ENCODE data around the gene FLNB.
"Not testable (repeated sequence)": the region's sequence is repeated elsewhere in the genome, so short reads cannot be mapped to it uniquely, and the experiment has no call there.

FLNB gene

GRCh38 chr3:57980416-57980815 is 27.8 kb upstream of the FLNB start:
- no peak for DNase-seq (ENCODE audit: insufficient read length, low spot score)
- FAIRE-seq: peak; percentile 50
- TF ChIP-seq TAF1 (IDR thresholded peaks at IDR 0.05; ENCODE audit: low read depth, low read length): no peak
- no peak for TF ChIP-seq SPI1 (IDR thresholded peaks at IDR 0.05; ENCODE audit: low read depth, low read length)
- TF ChIP-seq PAX5 (IDR thresholded peaks at IDR 0.05; ENCODE audit: insufficient read depth, low read length, severe bottlenecking): no peak
- no peak for TF ChIP-seq POLR2AphosphoS5 (IDR thresholded peaks at IDR 0.05; ENCODE audit: low read depth, low read length)
- TF ChIP-seq POLR2A (IDR thresholded peaks at IDR 0.05; ENCODE audit: low read depth, low read length): no peak
- TF ChIP-seq POU2F2 (IDR thresholded peaks at IDR 0.05; ENCODE audit: low read depth, low read length): no peak

GRCh38 chr3:57981483-57982087 is 26.6 kb upstream of the FLNB start:
- no peak for TF ChIP-seq POLR2A (IDR thresholded peaks at IDR 0.05; ENCODE audit: low read depth, low read length)
- TF ChIP-seq SPI1 (IDR thresholded peaks at IDR 0.05; ENCODE audit: low read depth, low read length): peak; percentile 64
- FAIRE-seq (no peak), DNase-seq (ENCODE audit: insufficient read length, low spot score) (no peak)

- no peak for DNase-seq (ENCODE audit: insufficient read length, low spot score)
- no peak for FAIRE-seq
- TF ChIP-seq POU2F2 (IDR thresholded peaks at IDR 0.05; ENCODE audit: low read depth, low read length) (no peak), SPI1 (IDR thresholded peaks at IDR 0.05; ENCODE audit: low read depth, low read length) (peak; percentile 83)
Measured at GRCh38 chr3:57982561-57983243, 25.5 kb upstream of the FLNB start.

- TF ChIP-seq POU2F2 (IDR thresholded peaks at IDR 0.05; ENCODE audit: low read depth, low read length) (peak; percentile 35; the same call in 1 of the 2 replicates), POLR2AphosphoS5 (IDR thresholded peaks at IDR 0.05; ENCODE audit: low read depth, low read length) (no peak), SPI1 (IDR thresholded peaks at IDR 0.05; ENCODE audit: low read depth, low read length) (peak; percentile 99)
- FAIRE-seq: peak; percentile 98
- peak; percentile 56 for DNase-seq (ENCODE audit: insufficient read length, low spot score)
Measured at GRCh38 chr3:57983734-57984518, 24.3 kb upstream of the FLNB start.

- TF ChIP-seq POLR2A (IDR thresholded peaks at IDR 0.05; ENCODE audit: low read depth, low read length) (no peak), TAF1 (IDR thresholded peaks at IDR 0.05; ENCODE audit: low read depth, low read length) (no peak), SPI1 (IDR thresholded peaks at IDR 0.05; ENCODE audit: low read depth, low read length) (no peak), POLR2AphosphoS5 (IDR thresholded peaks at IDR 0.05; ENCODE audit: low read depth, low read length) (no peak), PAX5 (IDR thresholded peaks at IDR 0.05; ENCODE audit: insufficient read depth, low read length, severe bottlenecking) (no peak), POU2F2 (IDR thresholded peaks at IDR 0.05; ENCODE audit: low read depth, low read length) (no peak)
- DNase-seq (ENCODE audit: insufficient read length, low spot score) (no peak), FAIRE-seq (no peak)
Measured at GRCh38 chr3:57985176-57985983, 22.8 kb upstream of the FLNB start.

- no peak for DNase-seq (ENCODE audit: insufficient read length, low spot score)
- FAIRE-seq: no peak
- TF ChIP-seq POU2F2 (IDR thresholded peaks at IDR 0.05; ENCODE audit: low read depth, low read length) (no peak), POLR2A (IDR thresholded peaks at IDR 0.05; ENCODE audit: low read depth, low read length) (no peak), POLR2AphosphoS5 (IDR thresholded peaks at IDR 0.05; ENCODE audit: low read depth, low read length) (no peak), SPI1 (IDR thresholded peaks at IDR 0.05; ENCODE audit: low read depth, low read length) (no peak)
Measured at GRCh38 chr3:57985984-57986246, 22.3 kb upstream of the FLNB start.

GRCh38 chr3:57986261-57986660 is 22.0 kb upstream of the FLNB start:
- TF ChIP-seq PAX5 (IDR thresholded peaks at IDR 0.05; ENCODE audit: insufficient read depth, low read length, severe bottlenecking) (no peak), POLR2AphosphoS5 (IDR thresholded peaks at IDR 0.05; ENCODE audit: low read depth, low read length) (no peak), POU2F2 (IDR thresholded peaks at IDR 0.05; ENCODE audit: low read depth, low read length) (no peak), SPI1 (IDR thresholded peaks at IDR 0.05; ENCODE audit: low read depth, low read length) (no peak), POLR2A (IDR thresholded peaks at IDR 0.05; ENCODE audit: low read depth, low read length) (no peak), TAF1 (IDR thresholded peaks at IDR 0.05; ENCODE audit: low read depth, low read length) (no peak)
- DNase-seq (ENCODE audit: insufficient read length, low spot score): no peak
- no peak for FAIRE-seq

GRCh38 chr3:57989198-57989597 is 19.0 kb upstream of the FLNB start:
- DNase-seq (ENCODE audit: insufficient read length, low spot score); FAIRE-seq: not testable (repeated sequence)

- no peak for TF ChIP-seq POU2F2 (IDR thresholded peaks at IDR 0.05; ENCODE audit: low read depth, low read length)
- TF ChIP-seq PAX5 (IDR thresholded peaks at IDR 0.05; ENCODE audit: insufficient read depth, low read length, severe bottlenecking): no peak
- no peak for TF ChIP-seq POLR2A (IDR thresholded peaks at IDR 0.05; ENCODE audit: low read depth, low read length)
- DNase-seq (ENCODE audit: insufficient read length, low spot score) (no peak), FAIRE-seq (no peak)
Measured at GRCh38 chr3:57989646-57990045, 18.6 kb upstream of the FLNB start.

All from GM12891 (cell line).